A673 (cell line): Measurements from ENCODE around the gene LPCAT2. TPM values are rescaled to one million over a fixed set of nuclear protein-coding genes. Genes with fewer than 3 reads are reported as not detected.

Experiments used
- BruUV-seq: library from RNA; stranded (reverse); fragments of 400-500 nt; replicated peaks from 2 replicates; lab custom pipeline; 2021; lab: Mats Ljungman, UMichigan
- CTCF ChIA-PET: fragments of 300-600 bp; sonication (Branson Sonifier 250); formaldehyde crosslinking; loops from one replicate; lab custom pipeline; 2022; ENCODE audit warnings: antibody characterized with exemption; lab: Charles Lee
- POLR2A ChIA-PET: fragments of 300-600 bp; sonication (Branson Sonifier 250); formaldehyde crosslinking; loops from one replicate; lab custom pipeline; 2022; ENCODE audit warnings: antibody characterized with exemption; ENCODE audit not compliant: low non-redundant PET; lab: Charles Lee
- DNase-seq: peaks from one replicate; pipeline ENCODE4 v3.0.0-alpha.2; 2015; ENCODE audit warnings: low spot score
- H3K27ac ChIP-seq: fragments of 200-600 bp; sonication (generic); 2 replicates; pipeline ENCODE4 v1.5.1; 2016; ENCODE audit warnings: mixed run types, low read depth, mild to moderate bottlenecking, mixed read lengths, antibody characterized with exemption, low read length; ENCODE audit not compliant: poor library complexity, severe bottlenecking
- H3K27me3 ChIP-seq: fragments of 200-600 bp; sonication (generic); replicated peaks from 2 replicates; pipeline ENCODE4 v1.6.1; 2017; ENCODE audit warnings: mixed run types, low read depth, mild to moderate bottlenecking, mixed read lengths, antibody characterized with exemption, low read length; ENCODE audit not compliant: insufficient read depth, poor library complexity
- H3K36me3 ChIP-seq: fragments of 200-600 bp; sonication (generic); 2 replicates; pipeline ENCODE4 v1.6.1; 2016; ENCODE audit warnings: mixed run types, mild to moderate bottlenecking, mixed read lengths, antibody characterized with exemption, low read length; ENCODE audit not compliant: insufficient read depth, poor library complexity, severe bottlenecking
- H3K4me1 ChIP-seq: fragments of 200-600 bp; sonication (generic); 2 replicates; pipeline ENCODE4 v1.6.1; 2017; ENCODE audit warnings: mixed run types, mild to moderate bottlenecking, mixed read lengths, antibody characterized with exemption, low read length; ENCODE audit not compliant: insufficient read depth, poor library complexity, severe bottlenecking
- H3K4me3 ChIP-seq: fragments of 200-600 bp; sonication (generic); 2 replicates; pipeline ENCODE4 v1.5.1; 2016; ENCODE audit warnings: low read depth, mixed run types, mild to moderate bottlenecking, mixed read lengths, low read length; ENCODE audit not compliant: poor library complexity, severe bottlenecking
- H3K9me3 ChIP-seq: fragments of 200-600 bp; sonication (generic); 2 replicates; pipeline ENCODE4 v1.6.1; 2016; ENCODE audit warnings: mixed run types, low read depth, mild to moderate bottlenecking, mixed read lengths, antibody characterized with exemption, low read length; ENCODE audit not compliant: poor library complexity, severe bottlenecking
- EZH2 ChIP-seq: fragments of 200-600 bp; sonication (generic); IDR thresholded peaks from 2 replicates; pipeline ENCODE4 v1.6.1; 2017; ENCODE audit warnings: borderline replicate concordance, low read depth, mild to moderate bottlenecking, mixed read lengths, antibody characterized with exemption, low read length; ENCODE audit not compliant: poor library complexity, severe bottlenecking
- intact Hi-C: fragments of 100-400 bp; cut with micrococcal nuclease; formaldehyde crosslinking; loops from one replicate; pipeline ENCODE4 v1.10.0; 2022; ENCODE audit not compliant: unreplicated experiment
- total RNA-seq: library from RNA; stranded (reverse); gene quantifications from 2 replicates; pipeline ENCODE4 v1.2.3, GENCODE V29; 2021
- TF ChIP-seq, protein P1 (sequence below): fragments of 300-800, 200-600 bp; sonication (generic); conservative IDR thresholded peaks from 2 replicates; pipeline ENCODE4 v1.5.1; 2017; ENCODE audit warnings: low read depth, mild to moderate bottlenecking, antibody characterized with exemption, low read length, moderate library complexity, mixed read lengths

The LPCAT2 gene
- total RNA-seq, 1 experiment from 2014 or later: 8.2 TPM

DNA sequence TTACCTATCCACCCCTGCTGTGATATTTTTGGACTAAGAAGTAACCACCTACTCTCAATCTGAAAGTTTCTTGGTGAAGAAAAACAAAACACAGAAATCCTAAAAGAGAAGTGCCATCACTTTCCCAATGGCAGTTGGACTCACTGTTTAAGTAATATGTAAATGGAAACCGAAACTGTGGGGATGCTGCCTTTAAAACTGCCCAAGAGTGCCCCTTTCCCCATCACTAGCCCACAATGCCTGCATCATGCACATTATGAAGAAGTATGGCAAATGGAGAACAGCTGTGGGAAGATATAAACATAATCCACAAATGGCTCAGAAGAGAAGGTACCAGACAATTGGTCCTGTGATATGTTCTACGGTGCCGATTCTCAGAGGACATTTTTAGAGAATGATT is 113.4 kb downstream of the LPCAT2 start:
- Histone ChIP-seq H3K27ac (no peak overlapping the region), H3K9me3 (no peaks in the 10 kb centered on the region), H3K4me1 (no peaks in the 10 kb centered on the region), H3K4me3 (no peak overlapping the region), H3K27me3 (no peaks in the 10 kb centered on the region), H3K36me3 (no peaks in the 10 kb centered on the region)
- no TSS peak for BruUV-seq
- CTCF ChIA-PET: no interaction called here
- DNase-seq: no peak
- TF ChIP-seq, protein P1, sequence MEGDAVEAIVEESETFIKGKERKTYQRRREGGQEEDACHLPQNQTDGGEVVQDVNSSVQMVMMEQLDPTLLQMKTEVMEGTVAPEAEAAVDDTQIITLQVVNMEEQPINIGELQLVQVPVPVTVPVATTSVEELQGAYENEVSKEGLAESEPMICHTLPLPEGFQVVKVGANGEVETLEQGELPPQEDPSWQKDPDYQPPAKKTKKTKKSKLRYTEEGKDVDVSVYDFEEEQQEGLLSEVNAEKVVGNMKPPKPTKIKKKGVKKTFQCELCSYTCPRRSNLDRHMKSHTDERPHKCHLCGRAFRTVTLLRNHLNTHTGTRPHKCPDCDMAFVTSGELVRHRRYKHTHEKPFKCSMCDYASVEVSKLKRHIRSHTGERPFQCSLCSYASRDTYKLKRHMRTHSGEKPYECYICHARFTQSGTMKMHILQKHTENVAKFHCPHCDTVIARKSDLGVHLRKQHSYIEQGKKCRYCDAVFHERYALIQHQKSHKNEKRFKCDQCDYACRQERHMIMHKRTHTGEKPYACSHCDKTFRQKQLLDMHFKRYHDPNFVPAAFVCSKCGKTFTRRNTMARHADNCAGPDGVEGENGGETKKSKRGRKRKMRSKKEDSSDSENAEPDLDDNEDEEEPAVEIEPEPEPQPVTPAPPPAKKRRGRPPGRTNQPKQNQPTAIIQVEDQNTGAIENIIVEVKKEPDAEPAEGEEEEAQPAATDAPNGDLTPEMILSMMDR: no peak
- TF ChIP-seq EZH2: no peak
- intact Hi-C loops: no loop called here
- POLR2A ChIA-PET: no interaction called here

DNA sequence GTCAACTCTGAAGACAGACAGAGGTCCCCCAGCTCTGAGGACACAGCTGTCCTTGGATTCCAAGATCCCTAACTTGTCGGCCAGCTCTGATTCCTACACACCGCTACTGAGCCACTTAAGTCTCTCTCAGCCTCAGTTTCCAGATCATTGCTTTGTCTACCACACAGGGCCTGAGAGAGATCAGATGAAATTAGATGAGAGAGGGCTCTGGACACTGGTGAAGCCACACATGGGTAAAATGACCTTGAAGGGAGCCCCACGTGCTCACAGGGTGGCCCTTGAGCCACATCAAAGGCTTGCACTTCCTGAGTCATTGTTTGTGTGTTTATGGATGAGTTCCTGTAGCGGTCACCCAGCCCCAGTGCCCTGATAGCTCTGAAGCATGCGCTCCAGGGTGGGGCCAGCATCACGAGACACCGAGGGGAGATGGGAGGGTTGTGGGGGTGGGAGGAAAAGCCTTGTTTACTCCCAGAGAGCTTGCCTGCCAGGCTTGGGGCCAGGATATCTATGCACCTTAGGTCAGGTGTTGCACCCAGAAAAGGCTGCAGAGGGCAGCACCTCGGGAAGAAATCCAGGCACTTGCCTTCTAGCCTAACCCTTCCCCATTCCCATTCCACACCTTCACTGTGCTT is 114.2 kb downstream of the LPCAT2 start:
- Histone ChIP-seq H3K9me3 (no peaks in the 10 kb centered on the region), H3K27me3 (no peaks in the 10 kb centered on the region), H3K36me3 (no peaks in the 10 kb centered on the region), H3K4me3 (no peak overlapping the region), H3K27ac (no peak overlapping the region), H3K4me1 (no peaks in the 10 kb centered on the region)
- CTCF ChIA-PET: no interaction called here
- no peak for TF ChIP-seq EZH2
- TF ChIP-seq, protein P1: peak; percentile 36
- intact Hi-C loops: no loop called here
- peak; percentile 14 for DNase-seq
- no TSS peak for BruUV-seq
- POLR2A ChIA-PET: no interaction called here

DNA sequence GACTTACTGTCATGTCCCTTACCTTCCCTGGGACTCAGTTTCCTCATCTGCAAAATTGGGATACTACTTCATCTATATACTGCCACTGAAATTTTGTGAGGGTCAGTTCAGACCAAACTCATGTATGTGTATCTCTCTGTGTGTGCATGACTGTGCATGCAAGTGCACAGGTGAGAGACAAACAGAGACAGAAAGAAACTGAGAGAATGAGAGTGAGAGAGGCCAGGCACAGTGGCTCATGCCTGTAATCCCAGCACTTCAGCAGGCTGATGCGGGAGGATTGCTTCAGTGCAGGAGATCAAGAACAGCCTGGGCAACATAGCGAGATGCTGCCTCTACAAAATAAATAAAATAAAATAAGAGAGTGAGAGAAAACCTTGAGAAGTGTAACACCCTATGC is 114.8 kb downstream of the LPCAT2 start:
- H3K9me3 ChIP-seq: no peaks in the 10 kb centered on the region
- H3K4me1 ChIP-seq: no peaks in the 10 kb centered on the region
- no TSS peak for BruUV-seq
- ChIA-PET CTCF (no interaction called here), POLR2A (no interaction called here)
- H3K27me3 ChIP-seq: no peaks in the 10 kb centered on the region
- no peaks in the 10 kb centered on the region for H3K36me3 ChIP-seq
- no peak overlapping the region for H3K27ac ChIP-seq
- DNase-seq: no peak
- no peak for TF ChIP-seq EZH2
- TF ChIP-seq, protein P1: 0 out of 2 replicates have a peak, but pooled peaks have one; percentile 12
- intact Hi-C loops: no loop called here
- no peak overlapping the region for H3K4me3 ChIP-seq
